HG03095 (cell line): Measurements from ENCODE around the gene HMGB4.

Source experiments
- ATAC-seq: cut with Tn5 transposase; IDR thresholded peaks from one replicate; pipeline ENCODE4 v1.9.1; 2021; ENCODE audit warnings: moderate library complexity; ENCODE audit not compliant: unreplicated experiment

The HMGB4 gene

DNA sequence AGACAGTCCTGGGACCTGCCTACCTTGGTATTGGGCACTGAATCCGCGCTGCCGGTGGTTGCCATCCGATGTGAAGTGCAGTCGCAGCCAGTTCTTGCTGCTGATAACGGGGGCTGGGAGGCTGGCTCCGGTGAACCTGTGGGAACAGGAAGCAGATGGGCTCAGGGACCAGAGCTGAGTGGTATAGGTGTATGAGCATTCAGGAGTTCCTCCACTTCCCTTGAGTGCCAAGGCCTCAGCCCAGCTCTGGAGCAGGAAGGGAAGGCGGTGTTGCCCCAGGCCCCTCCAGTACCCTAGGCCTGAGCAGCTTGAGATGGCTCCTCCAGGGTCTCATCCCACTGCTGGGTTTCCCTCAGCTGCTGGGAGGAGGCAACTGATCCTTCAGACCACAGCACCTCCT, 17.0 kb upstream of the HMGB4 start:
- ATAC-seq, result no peak

DNA sequence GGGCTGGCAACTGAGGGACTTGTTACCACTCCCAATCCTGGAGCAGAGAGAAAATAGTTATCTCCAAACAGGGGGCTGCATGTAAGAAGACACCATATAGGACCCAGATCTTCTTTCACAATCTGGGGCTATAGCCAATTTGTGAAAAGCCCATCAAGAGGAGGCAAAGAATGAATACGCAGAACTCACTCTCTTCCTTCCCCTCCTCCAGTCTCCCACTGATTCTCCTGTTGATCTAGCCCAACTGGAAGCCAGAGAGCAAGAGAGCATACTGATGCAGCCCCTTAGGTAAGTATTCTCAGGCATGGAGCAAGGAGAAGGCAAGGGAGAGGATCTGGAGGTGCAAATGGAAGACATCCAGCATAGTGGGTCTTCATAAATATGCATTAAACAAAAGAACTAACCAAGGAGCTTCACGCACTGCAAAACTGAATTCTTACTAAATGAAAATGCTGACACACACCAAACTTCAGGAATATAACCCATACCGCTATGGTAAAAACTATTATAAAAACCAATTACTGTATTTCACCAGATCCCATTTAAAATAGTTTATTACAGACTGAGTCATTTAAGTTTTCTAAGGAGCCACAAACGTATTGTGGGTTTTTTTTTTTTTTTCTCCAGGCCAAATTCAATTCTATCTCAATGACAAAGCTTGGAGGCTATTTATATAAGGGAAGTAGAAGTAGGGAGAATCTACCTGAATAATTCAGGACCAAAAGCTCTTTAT, 15.5 kb upstream of the HMGB4 start:
- no peak for ATAC-seq

DNA sequence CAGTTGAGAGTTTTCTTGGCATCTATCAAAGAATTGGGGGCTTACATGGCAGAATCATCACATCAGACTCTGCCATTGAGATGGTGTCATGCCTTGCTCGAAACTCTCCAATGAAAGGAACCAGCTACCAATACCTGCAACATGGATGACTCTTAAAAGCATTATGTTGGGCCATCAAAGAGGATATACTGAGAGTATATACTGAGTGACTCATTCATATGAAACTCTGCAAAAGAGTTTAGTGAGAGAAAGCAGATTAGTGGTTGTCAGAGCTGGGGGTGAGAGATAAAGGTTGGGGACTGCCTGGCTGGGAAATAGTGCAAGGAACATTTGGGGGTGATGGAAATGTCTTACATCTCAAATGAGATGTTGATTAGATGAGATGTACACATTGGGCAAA, 14.7 kb upstream of the HMGB4 start:
- ATAC-seq, result no peak

DNA sequence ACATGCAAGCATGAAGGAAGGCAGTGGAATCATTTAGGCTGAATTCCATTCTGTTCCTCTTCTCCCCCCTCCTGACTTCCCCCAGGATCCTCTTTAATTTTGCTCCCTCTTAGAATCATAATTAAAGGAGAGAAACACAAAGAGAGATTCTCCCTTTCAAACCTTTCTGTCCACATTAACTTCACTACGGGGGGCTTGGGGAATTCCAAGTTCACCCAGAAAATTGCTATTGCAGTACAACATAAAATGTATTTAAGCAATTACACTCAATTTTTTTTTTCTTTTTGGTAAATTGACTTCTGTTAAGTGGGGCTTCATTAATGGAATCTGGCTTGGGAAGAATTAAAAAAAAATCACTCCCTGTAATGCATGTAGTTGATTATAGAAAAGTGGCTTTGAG, 13.4 kb upstream of the HMGB4 start:
- ATAC-seq, result no peak

DNA sequence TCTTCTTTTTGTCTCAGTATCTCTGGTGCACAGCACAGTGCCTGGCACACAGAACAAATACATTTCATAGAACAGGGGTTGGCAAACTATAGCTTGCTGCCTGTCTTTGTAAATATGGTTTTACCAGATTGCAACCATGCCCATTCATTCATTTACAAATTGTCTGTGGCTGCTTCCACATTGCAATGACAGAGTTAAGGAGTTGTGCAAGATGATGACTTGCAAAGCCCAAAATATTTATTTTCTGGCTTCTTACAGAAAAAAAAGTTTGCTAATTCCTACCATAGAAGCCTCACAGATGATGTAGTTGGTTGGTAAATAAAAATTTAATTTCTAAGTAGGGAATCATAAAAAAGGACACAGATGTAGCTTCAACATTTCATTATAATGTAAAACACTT, 11.2 kb upstream of the HMGB4 start:
- no peak for ATAC-seq

DNA sequence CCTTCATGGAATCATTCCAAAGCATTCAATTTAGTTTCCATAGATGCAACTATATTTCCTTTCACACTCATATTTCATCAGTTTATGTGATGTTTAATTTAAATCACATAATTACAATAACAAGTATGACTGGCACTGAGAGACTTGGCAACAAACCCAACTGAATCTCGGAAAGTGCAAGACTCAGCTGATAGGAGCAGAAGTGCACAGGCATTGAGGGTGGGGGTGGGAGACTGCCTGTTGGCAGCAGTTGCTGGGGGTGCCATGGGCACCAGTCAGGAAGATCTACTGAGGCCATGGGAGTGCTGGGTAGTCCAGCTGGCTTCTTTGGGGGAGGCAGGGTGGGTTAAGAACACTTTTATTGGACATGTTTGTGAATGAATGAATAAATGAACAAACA, 10.4 kb upstream of the HMGB4 start:
- ATAC-seq, result no peak

DNA sequence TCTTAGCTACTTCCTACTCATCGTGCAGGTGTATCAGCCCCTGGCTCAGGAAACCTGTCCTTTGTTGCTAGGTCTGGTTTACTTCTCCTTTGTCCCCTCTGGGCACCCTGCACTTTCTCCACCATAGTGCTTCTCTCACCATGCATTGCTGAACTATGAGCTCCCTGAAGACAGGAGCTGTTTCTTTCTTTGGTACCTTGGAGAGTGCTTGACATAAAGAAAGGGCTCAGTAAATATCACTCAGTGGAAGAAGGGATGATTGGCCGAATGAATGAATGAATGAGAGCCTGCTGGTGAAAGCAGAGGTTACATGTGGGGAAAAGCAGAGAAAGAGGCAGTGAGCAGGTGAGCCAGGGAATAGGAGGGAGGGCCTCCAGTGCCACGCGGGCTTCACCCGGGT, 9.8 kb upstream of the HMGB4 start:
- no peak for ATAC-seq

DNA sequence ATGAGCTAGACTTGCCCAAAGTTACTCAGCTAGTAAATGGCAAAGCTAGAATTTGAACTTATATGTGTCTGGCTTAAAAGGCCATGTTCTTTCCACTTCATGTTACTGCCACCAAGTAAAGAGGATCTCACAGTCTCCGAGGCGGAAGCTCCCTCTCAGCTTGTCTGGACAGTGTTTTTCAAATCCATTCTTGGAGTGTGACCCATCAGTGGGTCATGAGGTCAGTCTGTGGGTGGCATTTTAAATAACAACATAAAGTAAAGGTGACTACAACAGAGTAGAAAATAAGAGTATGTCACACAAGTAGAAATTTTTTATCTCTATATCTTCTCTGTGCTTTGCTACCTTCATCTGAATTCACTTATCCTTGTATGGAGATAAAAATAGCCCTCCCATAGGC, 3.2 kb upstream of the HMGB4 start:
- ATAC-seq, result no peak

DNA sequence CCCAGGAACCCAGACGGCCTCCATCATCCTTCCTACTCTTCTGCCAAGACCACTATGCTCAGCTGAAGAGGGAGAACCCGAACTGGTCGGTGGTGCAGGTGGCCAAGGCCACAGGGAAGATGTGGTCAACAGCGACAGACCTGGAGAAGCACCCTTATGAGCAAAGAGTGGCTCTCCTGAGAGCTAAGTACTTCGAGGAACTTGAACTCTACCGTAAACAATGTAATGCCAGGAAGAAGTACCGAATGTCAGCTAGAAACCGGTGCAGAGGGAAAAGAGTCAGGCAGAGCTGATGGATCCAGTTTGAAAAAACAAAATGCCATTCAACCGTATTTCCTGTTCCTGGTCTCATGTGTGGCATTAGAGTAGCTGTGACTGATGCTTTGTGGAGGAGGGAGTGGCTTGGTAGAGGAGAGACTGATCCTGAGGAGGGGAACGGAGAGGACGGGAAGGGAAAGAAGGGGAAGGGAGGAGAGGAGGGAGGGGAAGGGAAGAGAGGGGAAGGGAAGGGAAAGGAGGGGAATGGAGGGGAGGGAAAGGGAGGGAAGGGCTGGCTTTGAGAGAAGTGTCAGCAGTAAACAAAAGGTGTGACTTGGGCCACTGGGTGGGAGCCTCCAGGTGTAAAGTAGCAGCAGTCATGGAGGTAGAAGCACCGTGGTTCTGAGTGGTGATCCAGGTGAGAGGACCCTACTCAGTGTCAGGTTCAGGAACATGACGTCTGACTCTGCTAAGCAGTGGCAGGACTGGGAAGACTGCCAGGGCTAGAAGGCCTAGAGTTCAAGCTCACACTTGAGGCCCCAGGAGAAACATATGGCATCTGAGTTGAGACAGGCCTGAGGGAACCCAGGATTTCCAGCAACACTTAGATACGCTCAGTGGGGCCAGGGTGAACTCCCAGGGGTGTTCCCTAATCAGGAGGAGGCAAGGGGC, 846 bp downstream of the HMGB4 start:
- no peak for ATAC-seq

DNA sequence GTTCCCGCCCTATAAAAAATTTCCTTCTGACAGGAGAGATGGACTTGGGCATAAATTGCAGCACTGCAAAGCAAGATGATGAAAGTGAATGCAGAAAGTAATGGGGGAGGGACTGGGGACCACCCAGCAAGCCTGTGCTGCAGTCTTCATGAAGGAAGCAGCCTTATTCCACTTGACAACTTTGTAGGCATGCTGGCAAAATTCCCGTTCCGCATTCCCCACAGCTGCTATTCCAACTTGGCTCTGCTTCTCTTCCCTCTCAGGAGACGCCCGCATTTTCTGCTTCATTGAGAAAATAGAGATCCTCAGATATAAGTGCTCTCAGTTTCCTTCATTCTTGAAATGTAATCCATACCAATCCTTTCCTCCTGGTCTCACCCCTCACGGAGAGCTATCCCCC, 2.4 kb downstream of the HMGB4 start:
- ATAC-seq, result no peak

DNA sequence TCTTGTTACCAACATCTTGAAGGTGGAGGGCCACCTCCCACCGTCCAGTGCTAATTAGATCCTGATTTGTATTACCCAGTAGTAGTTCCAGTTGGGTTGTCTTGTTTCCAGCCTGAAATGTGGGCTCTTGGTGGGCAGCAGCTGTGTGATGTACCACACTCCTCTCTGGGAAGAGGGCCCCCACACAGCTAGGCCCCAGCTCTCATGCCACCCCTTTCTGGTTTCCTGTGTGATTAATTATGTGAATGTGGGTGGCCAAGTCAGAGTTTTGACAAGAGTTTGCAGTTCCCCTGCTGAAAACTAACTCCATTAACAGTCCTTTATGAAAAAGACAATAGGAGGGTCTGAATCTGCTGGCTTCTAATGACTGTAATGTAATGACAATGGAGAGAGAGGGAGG, 3.8 kb downstream of the HMGB4 start:
- no peak for ATAC-seq

DNA sequence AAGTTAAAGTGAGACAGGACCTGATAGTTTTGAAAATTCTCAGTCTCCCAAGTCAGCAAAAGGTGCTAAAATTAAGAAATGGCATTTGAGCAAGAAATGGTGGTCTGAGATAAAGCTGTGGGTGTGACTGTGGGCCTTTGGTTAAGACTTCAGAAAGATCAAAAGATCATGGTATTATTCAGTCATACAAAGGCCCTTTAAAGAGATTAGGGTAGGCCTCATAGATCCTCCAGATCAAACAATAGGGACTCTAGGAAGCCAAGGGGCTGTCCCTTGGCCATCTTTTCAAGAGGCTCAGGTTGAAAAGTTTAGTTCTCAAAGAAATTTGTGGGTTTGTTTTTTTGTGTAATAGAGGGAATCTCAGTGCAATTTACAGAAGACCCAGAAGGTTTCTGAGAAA, 8.4 kb downstream of the HMGB4 start:
- ATAC-seq, result no peak

DNA sequence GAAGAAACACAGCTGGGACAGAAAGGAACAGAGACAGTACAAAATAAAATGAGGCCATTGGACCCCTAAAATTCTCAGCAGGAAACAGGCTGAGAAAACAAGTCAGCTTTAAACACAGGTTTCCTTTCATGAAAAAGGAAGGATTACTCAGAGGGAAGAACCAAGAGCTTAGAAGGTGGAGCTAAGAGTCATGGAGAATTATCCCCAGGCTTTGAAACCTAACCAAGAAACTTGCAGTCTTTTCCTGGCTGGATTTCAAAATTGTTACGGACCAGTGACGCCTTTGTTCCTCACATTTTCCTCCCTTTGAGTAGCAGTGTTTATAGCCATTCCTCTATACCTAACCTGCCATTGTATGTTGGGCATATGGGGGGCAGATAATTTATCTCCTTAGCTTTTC, 8.8 kb downstream of the HMGB4 start:
- ATAC-seq, result no peak

DNA sequence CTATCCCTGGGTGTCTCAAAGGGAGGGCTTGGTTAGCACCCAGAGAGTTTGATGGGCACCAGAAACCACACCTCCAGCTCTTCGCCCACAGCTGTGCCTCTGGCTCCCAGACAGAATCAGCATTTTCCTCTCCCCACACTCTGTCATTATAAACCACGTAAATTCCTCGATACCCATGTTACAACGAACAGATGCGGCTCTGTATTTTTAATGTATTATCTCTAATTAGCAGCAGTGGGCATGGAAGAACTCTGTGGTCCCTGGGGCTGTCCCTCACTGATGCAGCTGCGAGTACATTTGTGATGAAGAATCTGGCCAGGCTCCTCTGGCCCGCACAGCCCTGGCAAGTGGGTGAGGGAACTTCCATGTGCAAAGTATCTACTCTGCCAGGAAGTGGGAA, 10.8 kb downstream of the HMGB4 start:
- no peak for ATAC-seq

DNA sequence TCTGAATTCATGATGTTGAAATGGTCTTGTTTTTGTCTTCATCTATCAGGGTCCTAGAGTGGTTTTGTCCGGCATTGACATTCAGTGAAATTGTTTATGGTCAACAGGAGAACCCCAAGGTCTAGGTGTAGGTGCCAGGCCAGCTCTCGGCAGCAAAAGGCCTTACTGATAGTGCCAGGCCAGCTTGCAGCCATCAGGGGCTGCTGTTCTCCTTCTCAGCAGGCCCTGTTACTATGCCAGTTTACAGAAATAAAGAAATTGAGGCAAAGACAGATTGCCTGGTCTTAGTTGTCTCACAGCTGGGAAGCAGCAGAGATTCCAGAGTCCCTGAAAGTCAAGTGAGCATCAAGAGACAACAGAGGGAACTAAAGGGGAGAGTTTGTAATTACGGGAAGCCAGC, 12.0 kb downstream of the HMGB4 start:
- no peak for ATAC-seq

DNA sequence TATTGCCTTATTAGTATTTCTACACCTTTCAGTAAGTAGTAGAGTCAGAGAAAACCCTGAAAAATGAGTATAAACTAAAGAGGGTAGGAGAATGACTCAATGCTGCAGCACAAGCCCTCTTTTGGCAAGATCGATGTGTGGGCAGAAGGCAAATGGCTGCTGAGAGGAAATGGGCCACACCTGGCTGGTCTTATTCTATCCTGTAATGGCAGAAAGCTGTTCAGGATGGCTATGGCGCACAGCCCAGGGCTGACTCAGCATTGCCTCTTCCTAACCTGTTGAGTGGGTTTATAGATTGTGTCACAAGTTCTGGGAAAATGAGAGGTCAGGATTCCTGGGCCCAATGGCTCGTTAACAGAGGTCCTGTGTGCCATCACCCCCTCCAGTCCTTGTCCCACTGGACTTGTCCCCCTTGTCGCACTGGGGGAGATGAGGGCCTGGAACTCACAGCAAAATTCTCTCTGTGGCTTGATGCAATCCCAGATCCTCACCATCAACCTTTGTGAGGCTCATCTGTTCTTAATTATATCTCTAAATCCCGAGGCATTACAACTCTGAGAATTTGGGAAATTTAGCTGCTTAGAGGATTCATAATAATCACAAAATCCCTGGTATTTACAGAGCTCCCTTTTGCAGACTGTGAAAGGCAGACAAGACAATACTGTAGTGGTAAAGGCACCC, 13.2 kb downstream of the HMGB4 start:
- no peak for ATAC-seq

DNA sequence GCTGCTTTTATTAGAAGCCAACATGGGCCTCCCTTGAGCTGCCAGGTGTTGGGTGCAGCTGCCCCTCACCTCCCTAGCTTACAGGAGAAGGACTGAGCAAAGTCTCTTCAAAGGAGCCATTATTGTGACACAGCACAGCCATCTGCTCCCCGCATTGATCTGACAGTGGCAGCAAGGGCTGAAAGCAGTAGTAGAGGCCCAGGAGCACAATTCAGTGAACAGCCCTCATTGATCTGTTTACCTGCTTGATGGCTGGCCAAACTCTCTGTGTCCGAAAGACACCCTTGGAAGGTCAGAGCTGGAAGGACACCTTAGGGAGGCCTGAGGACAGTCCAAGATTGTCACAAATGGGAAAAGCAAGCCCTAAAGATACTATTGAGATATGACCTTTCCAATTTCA, 14.5 kb downstream of the HMGB4 start:
- no peak for ATAC-seq

DNA sequence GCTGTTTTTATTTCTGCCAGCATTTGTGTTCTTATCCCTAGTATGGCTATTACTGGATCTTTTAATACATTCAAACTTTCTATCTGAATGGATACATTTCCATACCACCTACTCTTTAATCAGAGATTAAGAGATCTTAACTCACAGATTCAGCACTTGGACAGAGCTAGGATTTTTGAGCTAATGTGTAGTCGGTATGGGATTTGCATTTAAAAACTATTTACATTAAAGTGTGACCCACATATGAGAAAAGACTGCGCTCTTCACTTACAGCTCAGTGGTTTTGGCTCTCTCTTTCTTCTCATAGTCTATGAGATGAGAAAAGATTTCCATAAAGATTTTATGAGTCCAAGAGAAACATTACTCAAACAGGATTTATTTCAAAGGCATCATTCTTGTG, 16.4 kb downstream of the HMGB4 start:
- ATAC-seq, result no peak

DNA sequence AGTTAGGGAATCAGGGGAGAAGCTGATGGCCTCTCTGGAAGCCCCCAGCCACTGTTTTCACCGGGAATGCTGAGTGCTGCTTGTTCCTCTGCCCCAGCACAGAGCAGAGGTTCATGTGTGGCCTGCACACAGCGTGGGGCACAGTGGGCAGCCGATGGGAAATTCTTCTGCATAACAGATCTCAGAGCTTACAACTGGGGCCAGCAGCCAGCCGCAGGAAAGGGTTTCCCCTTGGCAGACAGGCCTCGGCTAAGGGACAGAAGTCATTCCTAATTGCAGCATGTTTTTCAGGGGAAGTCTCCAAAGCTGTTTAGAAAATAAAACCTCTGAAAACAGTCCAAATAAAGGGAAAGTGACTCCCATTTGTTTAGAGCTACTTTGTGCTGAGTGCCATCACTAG, 22.6 kb downstream of the HMGB4 start:
- ATAC-seq, result no peak

DNA sequence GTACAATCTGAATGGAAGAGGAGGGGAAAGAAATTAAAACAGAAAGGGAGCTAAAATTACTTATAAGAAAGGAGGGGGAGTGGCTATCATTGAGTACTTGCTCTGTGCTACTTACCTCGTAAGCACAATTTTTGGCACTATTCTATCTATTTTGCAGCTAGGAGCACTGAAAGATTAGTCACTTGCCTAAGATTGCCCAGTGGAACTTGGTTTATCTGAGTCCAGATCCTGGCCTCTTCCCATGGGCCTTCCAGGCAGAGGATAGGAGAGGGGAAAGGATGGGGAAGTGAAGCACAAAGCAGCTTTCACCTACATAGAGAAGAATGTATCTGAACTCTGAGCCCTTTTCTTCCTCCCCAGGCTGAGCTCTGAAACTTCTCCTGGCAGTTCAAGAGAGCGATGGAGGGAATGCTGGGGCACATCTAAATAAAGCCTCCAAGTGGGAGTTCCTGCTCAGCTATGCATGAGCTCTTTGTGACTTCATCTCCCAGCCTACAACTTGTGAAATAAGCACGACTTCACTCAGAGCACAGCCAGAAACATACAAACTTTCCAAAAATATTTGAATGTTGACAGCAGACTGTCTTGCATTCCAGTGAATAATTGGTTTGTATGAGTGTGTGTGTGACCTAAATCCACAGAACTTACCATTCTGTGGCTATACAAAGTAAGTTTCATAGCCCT, 29.4 kb downstream of the HMGB4 start:
- no peak for ATAC-seq

DNA sequence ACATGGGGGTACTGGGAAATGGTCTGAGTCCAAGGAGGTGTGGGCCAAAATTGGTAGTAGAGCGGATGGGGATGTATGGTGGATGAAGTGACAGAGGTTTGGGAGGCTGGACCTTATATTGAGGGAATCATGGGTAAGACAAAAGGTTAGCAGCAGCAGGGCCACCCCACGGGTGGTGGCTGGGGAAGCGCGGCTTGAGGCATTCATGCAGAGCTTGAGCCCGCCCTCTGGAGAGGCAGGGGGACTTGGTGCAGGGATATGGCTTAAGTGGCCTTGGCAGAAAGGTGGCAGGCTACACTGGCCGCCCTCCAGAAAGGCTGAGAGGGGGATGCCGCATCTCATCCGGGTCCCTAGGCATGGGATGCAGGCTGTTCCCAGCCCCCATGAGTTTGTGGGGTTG, 31.5 kb downstream of the HMGB4 start:
- ATAC-seq, result no peak
